ENCODE data around the gene NAT10.

NAT10 gene

DNA sequence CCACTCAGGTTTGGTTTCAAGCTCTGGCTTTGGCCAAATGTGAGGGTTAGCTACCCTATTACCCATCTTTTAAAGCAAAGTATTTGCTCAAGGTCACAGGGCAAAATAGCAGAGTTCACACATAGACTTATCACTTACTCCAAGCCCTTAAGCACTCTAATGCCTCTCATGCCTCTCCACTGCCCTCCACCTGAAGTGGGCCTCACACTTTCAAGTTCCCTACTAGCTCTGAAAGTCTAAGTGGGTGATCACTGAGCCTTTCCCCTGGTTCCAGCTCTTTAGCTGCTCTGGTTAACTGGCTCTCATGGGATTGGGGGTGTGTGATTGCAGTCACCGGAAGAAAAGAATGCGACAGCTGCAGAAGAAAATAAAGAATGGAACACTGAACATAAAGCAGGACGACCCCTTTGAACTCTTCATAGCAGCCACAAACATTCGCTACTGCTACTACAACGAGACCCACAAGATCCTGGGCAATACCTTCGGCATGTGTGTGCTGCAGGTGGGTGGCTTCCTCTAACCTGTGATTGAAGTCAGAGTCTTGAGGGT, 6.4 kb downstream of the NAT10 start:
- DNase-seq = no peak

DNA sequence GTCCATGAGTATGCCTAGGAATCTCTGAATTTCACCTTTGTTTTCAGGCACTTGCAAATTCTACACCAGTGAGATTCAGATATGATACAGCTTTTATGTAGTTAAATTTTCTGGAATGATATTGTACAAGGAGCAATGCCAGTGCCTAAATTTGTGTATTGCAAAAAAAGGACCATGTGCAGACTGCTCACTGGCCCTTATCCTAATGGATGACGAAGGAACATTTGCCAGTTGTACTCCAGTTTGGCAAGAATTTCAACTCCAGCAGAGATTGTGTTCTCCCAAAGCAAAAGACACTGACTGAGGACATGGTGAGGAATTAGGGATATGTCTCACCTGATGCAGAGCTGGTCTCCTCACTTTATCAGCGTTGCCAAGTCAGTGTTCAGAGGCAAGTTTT, 8.6 kb downstream of the NAT10 start:
- no peak for DNase-seq

DNA sequence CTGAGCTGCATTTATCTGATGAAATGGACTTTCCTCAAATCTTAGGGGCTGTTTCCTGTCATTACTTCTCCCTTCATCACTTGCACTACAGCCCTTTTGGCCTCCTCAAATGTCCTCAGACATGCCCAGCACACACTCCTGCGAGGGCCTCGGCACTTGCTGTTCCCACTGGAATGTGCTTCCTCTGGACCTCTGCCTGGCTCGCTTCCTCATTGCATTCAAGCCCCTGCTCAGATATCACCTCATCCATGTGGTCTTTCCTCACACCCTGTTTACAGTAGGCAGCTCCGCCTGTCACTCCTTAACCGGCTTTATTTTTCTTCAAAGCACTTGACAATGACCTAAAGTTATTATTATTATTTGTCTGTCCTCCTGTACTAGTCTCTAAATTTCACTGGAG, 9.0 kb downstream of the NAT10 start:
- no peak for DNase-seq

DNA sequence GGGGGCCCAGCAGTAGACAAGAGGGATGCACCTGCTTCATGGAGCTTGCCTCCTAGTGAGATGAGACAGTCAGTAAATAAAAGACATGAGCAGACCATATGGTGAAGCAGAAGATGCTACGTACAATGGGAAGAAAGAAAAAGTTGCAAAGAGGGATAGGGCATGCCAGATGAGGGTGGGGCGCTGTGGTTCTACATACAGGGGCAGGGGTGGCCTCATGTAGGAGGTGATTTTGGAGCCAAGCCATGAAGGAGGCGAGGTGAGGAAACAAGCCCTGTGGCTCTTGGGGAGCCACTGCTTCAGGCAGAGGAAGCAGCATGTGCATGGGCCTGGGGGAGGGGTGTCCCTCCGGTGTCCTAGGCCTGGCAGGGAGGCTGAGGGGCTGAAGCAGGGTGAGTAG, 15.2 kb downstream of the NAT10 start:
- DNase-seq = no peak

DNA sequence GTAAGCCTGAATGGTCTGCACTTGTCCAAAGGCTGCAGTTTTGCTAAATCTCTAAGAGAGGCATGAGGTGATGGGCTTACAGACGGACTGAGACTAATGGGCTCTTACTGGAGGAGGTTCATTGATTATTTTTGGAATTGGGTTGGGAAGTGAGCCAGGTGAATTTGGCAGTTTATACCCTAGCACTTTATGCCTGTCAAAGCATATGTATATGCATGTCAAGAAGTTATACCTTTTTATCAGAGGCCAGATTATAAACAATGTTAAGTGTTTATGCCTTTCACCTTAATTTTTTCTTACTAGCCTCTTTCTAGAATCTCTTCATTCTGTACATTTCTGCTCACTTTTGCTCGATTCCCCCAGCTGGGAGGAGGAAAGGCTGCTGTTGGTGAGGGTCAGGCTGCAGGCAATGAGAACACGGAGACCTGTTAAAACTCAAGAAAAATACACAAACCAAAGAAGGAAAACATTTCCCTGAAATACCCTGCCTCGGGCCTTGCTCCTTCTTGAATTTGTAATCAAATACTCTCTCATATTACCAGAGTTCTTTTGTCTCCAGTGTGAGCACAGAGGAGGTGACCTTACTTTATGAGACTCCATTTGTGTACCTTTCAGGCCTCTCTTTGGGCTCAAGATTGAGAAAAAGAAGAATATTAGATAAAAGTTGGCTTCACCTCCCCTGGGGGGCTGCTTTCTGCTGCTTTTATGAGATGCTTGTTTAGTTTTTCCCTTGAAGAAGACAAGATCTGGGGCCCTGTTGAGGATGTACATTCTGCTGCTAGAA, 19.6 kb downstream of the NAT10 start:
- DNase-seq = no peak

DNA sequence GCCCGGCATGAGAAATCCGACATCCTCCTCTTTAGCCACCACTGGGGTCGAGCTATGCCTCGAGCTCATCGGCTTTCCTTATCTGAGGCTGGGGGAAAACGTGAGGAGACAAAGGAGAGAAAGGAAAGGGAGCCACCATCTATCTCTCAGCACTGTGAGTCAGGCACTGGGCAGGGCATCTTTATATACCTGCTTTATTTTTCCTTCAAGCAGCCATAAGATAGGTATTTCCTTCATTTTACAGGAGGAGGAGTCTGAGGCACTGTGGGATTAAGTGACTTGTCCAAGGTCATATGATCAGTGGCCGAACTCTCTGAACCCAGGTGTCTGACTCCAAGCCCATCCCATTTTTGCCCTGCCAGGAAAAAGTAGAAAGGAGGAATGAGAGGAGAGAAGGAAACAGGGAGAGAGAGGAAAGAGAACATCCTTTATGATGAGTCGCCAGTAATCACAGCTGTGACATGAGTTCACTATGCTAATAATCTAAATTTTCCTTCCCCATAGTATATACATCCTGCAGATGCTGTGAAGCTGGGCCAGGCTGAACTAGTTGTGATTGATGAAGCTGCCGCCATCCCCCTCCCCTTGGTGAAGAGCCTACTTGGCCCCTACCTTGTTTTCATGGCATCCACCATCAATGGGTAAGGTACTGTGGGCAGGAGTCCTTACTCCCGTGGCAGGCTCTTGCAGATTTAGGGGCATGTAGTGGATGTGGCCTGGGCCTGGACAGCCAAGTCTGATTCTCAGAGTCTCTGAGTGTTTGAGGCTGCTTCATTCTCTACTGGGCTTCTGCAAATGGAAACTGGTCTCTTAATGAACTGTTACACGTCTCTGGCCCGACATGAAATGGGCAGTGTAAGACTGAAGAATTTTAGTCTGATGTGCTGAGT, 21.8 kb downstream of the NAT10 start:
- DNase-seq = no peak

DNA sequence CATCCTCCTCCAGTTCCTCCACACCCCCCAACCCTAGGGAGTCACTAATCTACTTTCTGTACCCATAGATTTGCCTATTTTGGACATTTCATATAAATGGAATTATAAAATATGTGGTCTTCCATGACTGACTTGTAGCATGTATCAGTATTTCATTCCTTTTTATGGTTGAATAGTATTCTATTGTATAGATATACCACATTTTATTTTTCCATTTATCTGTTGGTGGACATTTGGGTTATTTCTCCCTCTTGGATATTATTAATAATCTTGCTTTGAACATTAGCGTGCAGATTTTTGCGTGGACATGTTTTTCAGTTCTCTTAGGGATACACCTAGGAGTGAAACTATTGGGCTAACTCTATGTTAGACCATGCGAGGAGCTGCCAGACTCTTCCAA, 23.4 kb downstream of the NAT10 start:
- DNase-seq = no peak

DNA sequence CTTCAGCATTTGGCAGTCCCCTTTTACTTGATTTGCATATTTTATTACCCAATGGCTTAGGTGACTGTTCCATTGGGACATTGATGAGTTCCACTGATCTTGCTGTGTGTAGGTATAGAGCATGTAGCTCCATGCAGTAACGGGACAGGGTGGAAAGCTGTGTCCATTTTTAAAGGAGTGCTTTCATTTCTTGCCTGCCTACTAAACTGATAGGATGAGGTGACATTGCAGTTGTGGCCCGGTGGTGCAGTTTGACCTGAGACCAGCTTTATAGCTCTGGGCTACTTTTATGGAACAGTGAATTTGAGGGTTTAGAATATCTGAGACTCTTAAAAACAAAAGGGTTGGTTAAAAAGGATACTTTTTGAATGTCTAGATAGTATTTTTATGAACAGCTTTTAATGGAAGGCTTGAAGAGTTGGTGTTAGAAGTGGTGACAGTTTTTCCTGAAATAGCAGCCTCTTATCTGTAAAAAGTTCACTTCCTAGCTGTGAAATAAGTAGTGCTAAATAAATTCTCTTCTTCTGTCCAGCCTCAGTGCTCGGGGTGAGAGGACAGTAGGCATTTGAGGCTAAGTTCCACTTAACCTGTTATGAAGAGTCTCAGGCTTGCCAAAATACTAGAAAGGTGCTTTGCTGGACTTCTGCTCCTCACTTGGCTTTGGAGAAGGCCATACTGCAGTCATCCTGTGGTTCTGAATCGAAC, 27.0 kb downstream of the NAT10 start:
- DNase-seq = no peak

DNA sequence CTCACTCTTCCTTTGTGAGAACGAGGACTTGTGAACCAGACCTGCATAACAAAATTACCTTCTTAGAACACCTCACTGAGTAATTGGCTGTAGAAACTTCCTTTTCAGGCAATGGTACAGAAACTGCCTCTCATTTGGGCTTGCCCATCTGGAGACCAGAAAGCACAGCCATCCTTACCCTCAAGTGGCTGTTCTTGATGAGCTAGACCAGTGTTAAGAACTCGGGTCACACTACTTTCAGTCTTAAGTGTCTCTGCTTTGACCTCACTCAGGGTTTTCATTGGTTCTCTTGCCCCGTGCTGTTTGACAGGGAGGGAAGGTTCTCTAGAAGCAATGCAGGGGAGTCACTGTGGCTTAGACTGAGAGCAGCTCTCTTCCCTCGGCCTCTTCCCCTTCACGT, 29.3 kb downstream of the NAT10 start:
- no peak for DNase-seq

DNA sequence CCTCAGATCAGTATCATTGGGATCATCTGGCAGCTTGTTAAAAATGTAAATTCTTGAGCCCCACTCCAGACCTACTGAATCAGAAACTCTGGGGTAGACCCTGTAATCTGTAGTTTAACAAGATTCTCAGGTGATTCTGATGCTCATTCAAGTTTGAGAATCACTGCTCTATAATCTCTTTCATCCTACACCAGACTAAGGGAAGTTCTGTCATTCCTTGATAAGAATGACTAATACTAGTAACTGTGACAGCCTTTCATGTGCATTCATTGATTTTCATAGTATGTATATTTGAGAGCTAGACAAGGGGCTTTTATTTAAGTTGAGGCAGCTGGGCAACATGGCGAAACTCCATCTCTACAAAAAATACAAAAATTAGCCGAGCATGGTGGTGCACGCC, 30.0 kb downstream of the NAT10 start:
- no peak for DNase-seq

DNA sequence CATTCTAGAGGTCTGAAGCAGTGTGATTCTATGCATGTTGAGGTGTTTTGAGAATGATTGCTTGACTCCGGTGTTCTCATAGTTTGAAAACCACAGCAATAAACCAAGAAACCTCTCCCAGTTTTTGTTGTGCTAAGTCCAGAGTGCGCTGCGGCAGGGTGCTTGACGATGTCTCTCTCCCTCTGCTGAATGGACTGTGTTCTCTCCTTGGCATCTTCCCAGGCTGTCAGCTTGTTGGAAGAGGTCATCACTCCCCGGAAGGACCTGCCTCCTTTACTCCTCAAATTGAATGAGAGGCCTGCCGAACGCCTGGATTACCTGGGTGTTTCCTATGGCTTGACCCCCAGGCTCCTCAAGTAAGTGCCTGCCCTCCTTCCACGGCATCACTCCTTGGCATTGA, 31.0 kb downstream of the NAT10 start:
- DNase-seq = no peak

DNA sequence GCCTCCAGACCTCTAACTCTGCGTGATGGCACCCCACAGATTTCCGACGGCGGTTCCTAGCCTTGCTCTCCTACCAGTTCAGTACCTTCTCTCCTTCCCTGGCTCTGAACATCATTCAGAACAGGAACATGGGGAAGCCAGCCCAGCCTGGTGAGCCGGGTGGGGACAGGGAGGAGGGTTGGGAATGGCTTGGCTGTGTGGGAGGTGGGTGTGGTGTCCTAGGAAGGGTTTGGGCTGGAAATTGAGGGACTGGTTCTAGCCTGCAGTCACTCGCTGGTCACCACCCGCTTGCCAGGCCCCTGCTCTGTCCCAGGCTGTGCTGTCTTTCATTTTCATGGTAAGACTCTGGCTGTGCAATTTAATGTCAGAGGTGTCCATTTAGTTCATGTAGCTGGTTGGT, 33.9 kb downstream of the NAT10 start:
- DNase-seq = no peak

DNA sequence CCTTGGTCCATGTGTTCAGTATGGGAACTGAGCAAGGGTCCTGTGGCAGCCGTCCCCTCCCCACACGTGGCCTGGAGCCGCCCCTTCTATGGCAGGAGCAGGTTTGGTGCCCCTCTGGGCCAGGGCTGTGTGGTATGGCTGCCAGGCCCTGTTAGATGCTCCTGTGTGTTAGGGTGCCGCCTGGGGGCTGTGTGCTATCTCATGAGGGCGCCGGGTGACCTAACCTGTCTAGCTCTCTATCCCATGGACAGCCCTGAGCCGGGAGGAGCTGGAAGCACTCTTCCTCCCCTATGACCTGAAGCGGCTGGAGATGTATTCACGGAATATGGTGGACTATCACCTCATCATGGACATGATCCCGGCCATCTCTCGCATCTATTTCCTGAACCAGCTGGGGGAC, 34.7 kb downstream of the NAT10 start:
- no peak for DNase-seq

DNA sequence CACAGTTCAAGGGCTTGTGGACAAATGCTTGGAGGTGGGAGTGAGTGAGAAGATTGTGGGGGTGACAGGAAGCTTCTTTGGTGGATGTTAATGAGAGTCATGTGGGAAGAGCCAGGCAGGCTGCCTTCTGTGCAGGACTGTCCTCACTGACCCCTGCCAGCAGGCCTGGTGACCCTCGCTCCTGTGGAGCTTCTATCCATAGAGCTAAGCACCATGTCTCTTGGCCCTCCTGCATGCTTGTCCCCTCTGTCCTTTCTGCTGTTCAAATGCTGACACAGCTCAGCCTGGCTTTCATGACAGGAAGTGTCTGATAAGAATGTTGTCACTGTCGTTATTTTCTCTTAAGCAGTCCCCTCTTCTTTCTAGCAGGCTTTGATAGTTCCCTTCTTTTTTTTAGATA, 37.6 kb downstream of the NAT10 start:
- no peak for DNase-seq

DNA sequence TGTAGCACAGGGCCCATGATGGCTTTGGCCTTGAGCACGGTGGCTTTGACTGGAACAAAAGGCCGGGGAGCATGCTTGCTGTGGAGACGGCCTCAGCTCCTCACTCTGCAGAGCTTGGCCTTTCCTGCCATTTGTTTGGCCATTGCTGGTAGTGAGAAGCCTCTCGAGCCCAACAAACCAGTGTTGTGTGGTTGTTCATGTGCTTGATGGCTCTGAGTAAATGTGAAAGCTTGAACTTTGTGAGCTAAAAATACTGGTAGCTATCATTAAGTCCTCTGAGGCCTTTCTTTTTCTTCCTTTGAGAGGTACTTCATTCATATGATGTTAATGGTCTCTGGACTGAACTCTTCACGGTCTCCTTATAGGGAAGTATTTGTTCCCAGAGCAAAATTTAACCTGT, 39.6 kb downstream of the NAT10 start:
- no peak for DNase-seq

DNA sequence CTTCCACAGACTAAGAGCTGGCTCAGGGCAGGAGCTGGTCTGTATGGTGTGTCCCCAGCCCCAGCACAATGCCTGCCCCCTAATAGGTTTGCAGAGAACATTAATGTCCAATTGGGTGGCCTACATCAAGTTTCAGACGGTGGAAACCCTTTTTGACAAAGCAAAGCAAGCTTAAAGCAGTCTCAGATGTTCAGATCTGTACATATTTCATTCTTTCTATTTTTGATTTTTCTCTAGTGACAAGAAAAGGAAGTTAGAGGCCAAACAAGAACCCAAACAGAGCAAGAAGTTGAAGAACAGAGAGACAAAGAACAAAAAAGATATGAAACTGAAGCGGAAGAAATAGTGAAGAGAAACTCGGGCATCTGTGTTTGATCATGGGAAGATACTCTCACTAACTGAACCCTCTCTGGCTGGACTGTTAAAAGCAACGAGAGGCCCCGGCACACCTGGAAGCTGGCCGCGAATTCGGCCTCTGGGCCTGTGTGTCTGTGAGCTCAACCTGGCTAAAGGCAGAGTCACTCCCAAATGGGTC, 40.5 kb downstream of the NAT10 start:
- no peak for DNase-seq

DNA sequence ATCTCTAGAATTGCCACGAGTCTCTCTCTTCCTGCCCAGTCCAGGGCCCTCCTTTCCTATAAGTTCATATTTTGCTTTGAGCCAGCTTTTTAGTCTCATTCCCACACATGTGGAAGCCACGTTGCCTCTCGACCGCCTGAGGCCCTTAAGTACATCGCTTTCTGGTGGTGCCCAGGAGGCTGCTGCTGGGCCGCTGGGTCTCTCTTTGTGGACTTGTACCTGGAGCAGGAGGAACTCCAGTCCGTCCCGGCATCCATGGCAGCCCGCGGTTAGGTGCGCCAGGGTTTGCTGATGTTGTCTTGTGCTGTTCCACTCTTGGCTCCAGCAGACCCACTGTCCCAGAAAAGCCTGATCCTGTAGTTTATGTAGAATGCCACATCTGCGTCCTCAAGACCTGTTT, 41.0 kb downstream of the NAT10 start:
- DNase-seq = no peak

DNA sequence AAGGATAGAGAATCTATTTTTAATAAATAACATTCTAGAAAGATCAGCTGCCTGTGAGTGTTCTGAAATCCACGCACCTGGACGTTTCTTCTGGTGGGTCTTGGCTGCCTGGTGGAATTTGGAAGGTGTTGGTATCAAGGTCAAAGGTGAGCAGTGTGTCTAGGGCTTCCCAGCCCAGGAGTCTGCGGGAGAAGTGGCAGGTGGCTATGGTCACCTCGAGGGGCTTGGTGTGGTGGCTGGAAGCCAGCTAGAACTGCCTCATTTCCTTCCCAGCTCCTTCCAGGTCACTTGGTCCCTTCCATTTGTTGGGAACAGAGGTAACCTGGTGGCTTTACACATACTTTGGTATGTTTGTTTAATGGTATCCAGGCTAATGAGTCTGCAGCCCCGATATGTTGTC, 41.4 kb downstream of the NAT10 start:
- no peak for DNase-seq

DNA sequence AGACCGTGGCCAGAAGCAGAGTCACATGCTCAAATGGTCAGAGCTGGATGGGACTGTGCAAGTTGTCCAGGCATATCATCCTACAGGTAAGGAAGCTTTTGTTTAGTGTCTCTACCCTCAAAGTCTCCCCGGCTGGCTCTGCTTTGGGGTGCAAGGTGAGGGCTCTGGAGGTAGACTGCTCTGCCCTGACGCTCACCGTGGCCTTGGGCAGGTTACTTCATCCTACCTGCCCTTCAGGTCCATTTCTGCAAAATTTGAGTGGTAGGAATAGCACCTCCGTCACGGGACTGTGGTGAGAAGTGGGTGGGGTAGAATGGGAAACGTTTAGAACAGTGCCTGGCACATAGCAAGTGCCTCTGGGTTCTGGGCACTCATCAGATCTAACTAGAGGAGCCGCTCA, 42.2 kb downstream of the NAT10 start:
- DNase-seq = no peak

DNA sequence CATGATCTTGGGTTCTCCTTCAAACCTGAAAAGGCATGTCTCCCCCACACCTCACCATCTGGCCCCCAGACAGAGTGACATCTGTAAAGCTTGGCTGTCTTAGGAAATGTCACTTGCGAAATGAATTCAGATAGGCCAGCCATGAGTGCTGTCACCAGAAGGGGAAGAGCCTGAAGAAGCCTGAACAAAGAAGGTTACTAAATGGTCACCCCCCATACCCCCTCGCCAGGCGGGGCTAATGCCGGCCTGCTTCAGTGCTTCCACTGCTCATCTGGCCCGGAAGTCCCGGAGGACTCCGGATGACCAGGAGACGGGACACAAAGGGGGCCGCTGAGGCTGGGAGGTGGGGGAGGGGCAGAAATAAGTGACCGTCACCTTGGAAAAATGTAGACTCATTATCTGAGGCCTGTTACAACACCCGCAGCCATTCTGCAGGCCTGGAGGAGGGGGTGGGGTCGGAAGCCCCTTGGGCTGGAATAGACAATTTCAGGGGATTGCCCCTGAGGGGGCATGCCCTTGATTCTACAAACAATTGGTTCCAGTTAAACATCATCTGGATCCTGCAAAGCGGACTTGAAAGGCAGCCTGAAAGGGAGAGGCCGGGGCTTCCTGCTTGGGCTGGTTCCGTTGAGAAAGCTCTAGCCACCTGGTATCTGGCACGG, 43.2 kb downstream of the NAT10 start:
- no peak for DNase-seq

DNA sequence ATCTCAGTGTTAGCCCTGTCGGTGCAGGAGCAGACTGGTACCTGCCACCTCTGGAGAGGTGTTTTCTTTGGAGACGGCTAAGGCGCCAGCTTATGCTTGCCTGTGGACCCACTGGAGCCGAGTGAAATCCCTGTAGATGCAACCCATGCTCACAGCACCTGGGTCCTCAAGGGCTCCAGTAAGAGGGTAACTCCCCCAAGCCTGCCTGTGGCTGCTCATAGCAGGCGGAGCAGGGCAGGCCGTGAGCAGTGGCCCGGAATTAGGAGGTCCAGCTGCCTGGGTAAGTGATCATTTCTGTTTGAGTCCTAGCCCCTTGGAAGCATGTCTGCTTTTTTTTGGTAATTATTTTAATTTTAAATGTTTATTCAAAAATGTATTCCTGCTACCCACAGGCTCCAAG, 43.8 kb downstream of the NAT10 start:
- DNase-seq = no peak

DNA sequence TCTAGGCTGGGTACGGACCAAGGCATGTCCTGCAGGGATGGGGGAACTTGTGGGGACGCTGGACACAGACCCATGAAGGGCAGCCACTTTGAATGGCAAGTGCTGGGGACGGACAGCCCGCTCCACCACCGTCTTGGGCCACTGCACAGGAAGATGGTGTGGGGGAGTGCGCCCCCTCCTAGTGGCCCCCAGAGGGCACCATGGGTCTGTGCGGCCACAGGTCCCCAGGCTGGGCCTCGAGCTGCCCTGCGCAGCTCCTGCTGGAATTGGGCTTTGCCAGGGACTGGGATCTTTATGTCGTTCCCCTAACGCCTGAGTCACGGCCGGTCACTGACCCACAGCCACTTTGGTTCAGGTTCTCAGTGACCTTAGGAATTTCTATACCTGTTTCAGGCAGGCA, 44.4 kb downstream of the NAT10 start:
- no peak for DNase-seq

Measured in activated gamma-delta T cell (primary cell).